H1 (cell line): ENCODE measurements around the gene NXPH4. TPM values are rescaled to one million over a fixed set of nuclear protein-coding genes. Genes with fewer than 3 reads are reported as not detected.

ENCODE experiments used
- CTCF ChIA-PET: fragments of 300-600 bp; sonication (Branson Sonifier 250); formaldehyde crosslinking; loops from one replicate; lab custom pipeline; 2021; ENCODE audit not compliant: partially characterized antibody; lab: Charles Lee
- POLR2A ChIA-PET: fragments of 300-600 bp; sonication (Branson Sonifier 250); formaldehyde crosslinking; loops from one replicate; lab custom pipeline; 2021; ENCODE audit warnings: inconsistent platforms; ENCODE audit not compliant: partially characterized antibody; lab: Charles Lee
- DNase-seq, 2 experiments: peaks; one replicate each; pipeline versions ENCODE4 v3.0.0 to v3.0.0-alpha.2; 2010 to 2022; ENCODE audit warnings: low spot score in 2 of 2, low read depth in 1 of 2, mixed read lengths in 1 of 2
- FAIRE-seq: peaks from 2 replicates; lab custom pipeline; 2011; peaks lifted over from hg19 to GRCh38; lab: Jason Lieb, UNC
- H2AFZ ChIP-seq: 2 replicates; pipeline ENCODE4 v1.8.1; 2012; ENCODE audit warnings: low read length, inconsistent platforms
- H2AK5ac ChIP-seq: 2 replicates; pipeline ENCODE4 v1.6.1; 2013; ENCODE audit warnings: low read depth, low read length
- H2BK120ac ChIP-seq: replicated peaks from 2 replicates; pipeline ENCODE3; 2013; ENCODE audit warnings: low read depth, low read length, inconsistent platforms
- H2BK12ac ChIP-seq: 2 replicates; pipeline ENCODE4 v1.6.1; 2013; ENCODE audit warnings: low read depth, low read length
- H2BK15ac ChIP-seq: 2 replicates; pipeline ENCODE4 v1.6.1; 2013; ENCODE audit warnings: low read length
- H2BK20ac ChIP-seq: 2 replicates; pipeline ENCODE4 v1.6.1; 2013; ENCODE audit warnings: low read length
- H2BK5ac ChIP-seq: 2 replicates; pipeline ENCODE4 v1.6.1; 2013; ENCODE audit warnings: low read depth, low read length
- H3K14ac ChIP-seq: 2 replicates; pipeline ENCODE4 v1.6.1; 2013; ENCODE audit warnings: inconsistent platforms; ENCODE audit not compliant: insufficient read length
- H3K18ac ChIP-seq: 2 replicates; pipeline ENCODE4 v1.6.1; 2013; ENCODE audit warnings: low read length; ENCODE audit errors: extremely low read depth
- H3K23ac ChIP-seq: 2 replicates; pipeline ENCODE4 v1.6.1; 2013; ENCODE audit warnings: inconsistent platforms; ENCODE audit not compliant: insufficient read length
- H3K23me2 ChIP-seq: 2 replicates; pipeline ENCODE4 v1.6.1; 2013; ENCODE audit warnings: low read depth, low read length
- H3K27ac ChIP-seq: 2 replicates; pipeline ENCODE4 v1.6.1; 2011; ENCODE audit warnings: low read depth, low read length, inconsistent platforms
- H3K27me3 ChIP-seq, 4 experiments: replicated peaks in 1 of 4; 1 replicate in 1 of 4; 2 replicates in 3 of 4; pipeline versions ENCODE4 v1.6.1 to v1.8.1; 2011 to 2013; ENCODE audit warnings: low read length in 3 of 4, mild to moderate bottlenecking in 3 of 4, inconsistent platforms in 2 of 4, mixed read lengths in 2 of 4, moderate library complexity in 1 of 4; ENCODE audit not compliant: control insufficient read depth in 3 of 4, insufficient read depth in 3 of 4; ENCODE audit errors: extremely low read depth in 1 of 4
- H3K36me3 ChIP-seq, 4 experiments: 2 replicates each; pipeline versions ENCODE4 v1.6.1 to v1.8.1; 2011 to 2013; ENCODE audit warnings: mild to moderate bottlenecking in 4 of 4, low read length in 3 of 4, moderate library complexity in 2 of 4, control low read depth in 1 of 4, inconsistent platforms in 1 of 4; ENCODE audit not compliant: insufficient read depth in 4 of 4, control insufficient read depth in 2 of 4
- H3K4ac ChIP-seq: replicated peaks from 2 replicates; pipeline ENCODE3; 2013; ENCODE audit warnings: low read length, low read depth, mixed read lengths, inconsistent platforms; ENCODE audit not compliant: insufficient read length
- H3K4me1 ChIP-seq, 4 experiments: replicated peaks in 1 of 4; 1 replicate in 1 of 4; 2 replicates in 3 of 4; pipeline versions ENCODE4 v1.6.1 to v1.8.1; 2011 to 2013; ENCODE audit warnings: low read length in 3 of 4, inconsistent platforms in 2 of 4, mixed read lengths in 1 of 4; ENCODE audit not compliant: insufficient read depth in 4 of 4, control insufficient read depth in 3 of 4
- H3K4me2 ChIP-seq, 2 experiments: 2 replicates each; pipeline versions ENCODE4 v1.6.1 to v1.8.1; 2011 to 2013; ENCODE audit warnings: low read depth in 2 of 2, low read length in 2 of 2, control low read depth in 1 of 2, inconsistent platforms in 1 of 2, mild to moderate bottlenecking in 1 of 2; ENCODE audit not compliant: insufficient read depth in 1 of 2
- H3K4me3 ChIP-seq, 4 experiments: fragments of 200-600, 300-600 bp in 1 of 4; sonication (generic), shearing (Covaris generic), sonication (Bioruptor Twin) in 1 of 4; 2 replicates each; pipeline versions ENCODE4 v1.5.1 to v1.8.1; 2011 to 2016; ENCODE audit warnings: low read length in 4 of 4, low read depth in 3 of 4, control low read depth in 2 of 4, inconsistent platforms in 2 of 4, mild to moderate bottlenecking in 2 of 4, mixed read lengths in 1 of 4, moderate library complexity in 1 of 4; ENCODE audit not compliant: insufficient read depth in 2 of 4; ENCODE audit errors: extremely low read depth in 1 of 4
- H3K56ac ChIP-seq: replicated peaks from 2 replicates; pipeline ENCODE3; 2013; ENCODE audit warnings: low read depth, mild to moderate bottlenecking, mixed read lengths, low read length, inconsistent platforms; ENCODE audit not compliant: insufficient read length
- H3K79me1 ChIP-seq: 2 replicates; pipeline ENCODE4 v1.6.1; 2013; ENCODE audit warnings: low read depth, low read length, control low read depth
- H3K79me2 ChIP-seq, 2 experiments: 2 replicates each; pipeline versions ENCODE4 v1.6.1 to v1.8.1; 2012 to 2013; ENCODE audit warnings: low read length in 2 of 2, mild to moderate bottlenecking in 2 of 2, inconsistent platforms in 1 of 2; ENCODE audit not compliant: insufficient read depth in 2 of 2, control insufficient read depth in 1 of 2
- H3K9ac ChIP-seq, 4 experiments: replicated peaks in 1 of 4; 1 replicate in 1 of 4; 2 replicates in 3 of 4; pipeline versions ENCODE4 v1.6.1 to v1.8.1; 2011 to 2013; ENCODE audit warnings: low read depth in 3 of 4, low read length in 3 of 4, control low read depth in 2 of 4, mild to moderate bottlenecking in 2 of 4, moderate library complexity in 2 of 4, inconsistent platforms in 1 of 4; ENCODE audit errors: extremely low read depth in 1 of 4
- H3K9me3 ChIP-seq, 2 experiments: 2 replicates each; pipeline versions ENCODE4 v1.6.1 to v1.8.1; 2012 to 2013; ENCODE audit warnings: mild to moderate bottlenecking in 2 of 2, moderate library complexity in 2 of 2, control low read depth in 1 of 2, inconsistent platforms in 1 of 2, low read depth in 1 of 2, low read length in 1 of 2, mixed read lengths in 1 of 2; ENCODE audit not compliant: insufficient read depth in 2 of 2
- H4K20me1 ChIP-seq, 2 experiments: replicated peaks in 1 of 2; 2 replicates each; pipeline versions ENCODE3 to v1.8.1; 2011 to 2013; ENCODE audit warnings: inconsistent platforms in 2 of 2, low read length in 2 of 2, mild to moderate bottlenecking in 1 of 2; ENCODE audit not compliant: insufficient read depth in 2 of 2, control insufficient read depth in 1 of 2
- H4K5ac ChIP-seq: 2 replicates; pipeline ENCODE4 v1.6.1; 2013; ENCODE audit warnings: low read length, low read depth, mixed read lengths, inconsistent platforms; ENCODE audit not compliant: insufficient read length
- H4K8ac ChIP-seq: 2 replicates; pipeline ENCODE4 v1.8.0; 2013; ENCODE audit warnings: mild to moderate bottlenecking, moderate library complexity, low read length, inconsistent platforms; ENCODE audit not compliant: insufficient read depth; ENCODE audit errors: extremely low read depth
- H4K91ac ChIP-seq: replicated peaks from 2 replicates; pipeline ENCODE3; 2013; ENCODE audit warnings: low read length, mixed read lengths, inconsistent platforms; ENCODE audit not compliant: insufficient read length
- CBX8 ChIP-seq: fragments of 300-800, 300-1000 bp; sonication (generic); IDR thresholded peaks from 2 replicates; pipeline ENCODE4 v1.7.1; 2016; ENCODE audit warnings: low read depth, low read length, borderline replicate concordance
- CREB1 ChIP-seq: IDR thresholded peaks from 2 replicates; pipeline ENCODE4 v1.6.1; 2012; ENCODE audit warnings: inconsistent platforms
- EZH2 ChIP-seq: fragments of 200-600 bp; sonication (generic); IDR thresholded peaks from 2 replicates; pipeline ENCODE4 v1.7.1; 2012; ENCODE audit warnings: low read depth, mild to moderate bottlenecking, moderate library complexity, low read length, inconsistent platforms; ENCODE audit not compliant: severe bottlenecking
- JUN ChIP-seq: IDR thresholded peaks from 2 replicates; pipeline ENCODE4 v1.6.1; 2011; ENCODE audit warnings: low read depth, mild to moderate bottlenecking, improper control_type of control experiment, low read length
- KDM4A ChIP-seq: IDR thresholded peaks from one replicate; pipeline ENCODE4 v1.7.1; 2012; ENCODE audit warnings: low read depth, mild to moderate bottlenecking, moderate library complexity, low read length, inconsistent platforms; ENCODE audit not compliant: severe bottlenecking
- MAFK ChIP-seq: IDR thresholded peaks from 2 replicates; pipeline ENCODE4 v1.6.1; 2012; ENCODE audit warnings: low read depth, mild to moderate bottlenecking, improper control_type of control experiment, low read length
- RFX5 ChIP-seq: IDR thresholded peaks from 2 replicates; pipeline ENCODE4 v1.6.1; 2011; ENCODE audit warnings: low read depth, low read length, improper control_type of control experiment, borderline replicate concordance
- SAP30 ChIP-seq: fragments of 300-600 bp; sonication (generic); IDR thresholded peaks from 2 replicates; pipeline ENCODE4 v1.7.1; 2012; ENCODE audit warnings: low read length, moderate library complexity, mild to moderate bottlenecking, inconsistent platforms; ENCODE audit not compliant: insufficient read depth, insufficient replicate concordance
- SIN3A ChIP-seq, 2 experiments: IDR thresholded peaks in 1 of 2; conservative IDR thresholded peaks in 1 of 2; 2 replicates each; pipeline ENCODE4 v1.6.1; 2011 to 2012; ENCODE audit warnings: low read length in 2 of 2, improper control_type of control experiment in 1 of 2, low read depth in 1 of 2, mild to moderate bottlenecking in 1 of 2
- SIRT6 ChIP-seq: IDR thresholded peaks from one replicate; pipeline ENCODE4 v1.7.1; 2012; ENCODE audit warnings: low read length, inconsistent platforms
- SP4 ChIP-seq: IDR thresholded peaks from 2 replicates; pipeline ENCODE4 v1.6.1; 2012; ENCODE audit warnings: low read length, inconsistent platforms
- WGBS, 2 experiments: shearing (Covaris generic) in 1 of 2; methylation state at CpG; one replicate each; pipeline versions ENCODE4 v1.1.6 to v1.1.7; 2013 to 2015; ENCODE audit warnings: low lambda C conversion rate in 2 of 2, mixed read lengths in 2 of 2, inconsistent platforms in 1 of 2, low coverage in 1 of 2, missing lambda C conversion rate in 1 of 2; ENCODE audit not compliant: insufficient replicate concordance in 2 of 2, insufficient coverage in 1 of 2, insufficient read length in 1 of 2; ENCODE audit errors: extremely low coverage in 1 of 2, missing lambda C conversion rate in 1 of 2; 5-methylcytosine and 5-hydroxymethylcytosine counted together
- polyA plus RNA-seq, 7 experiments: library from polyadenylated mRNA; depleted of rRNA in 3 of 7; stranded (reverse) in 5 of 7; unstranded in 2 of 7; fragments of >200 nt in 5 of 7; fragments of 200-250 nt in 2 of 7; gene quantifications; 1 replicate in 5 of 7; 2 replicates in 1 of 7; 4 replicates in 1 of 7; pipeline versions ENCODE4 v1.2.1 to v1.2.3, GENCODE V29; 2011 to 2013; ENCODE audit warnings: missing spikeins in 2 of 7, mixed read lengths in 2 of 7
- total RNA-seq: library from RNA; stranded (reverse); fragmentation: NEBNext Ultra II Directional; extraction: Animal tissue kit (Norgen Biotek cat#: 25700); gene quantifications from 2 replicates; pipeline ENCODE4 v1.2.1, GENCODE V29; 2021
- TF ChIP-seq, protein P1 (sequence below): IDR thresholded peaks from 2 replicates; pipeline ENCODE4 v1.6.1; 2011; ENCODE audit warnings: low read length, improper control_type of control experiment
- TF ChIP-seq, protein P2 (sequence below): IDR thresholded peaks from 2 replicates; pipeline ENCODE4 v1.6.1; 2012; ENCODE audit warnings: inconsistent platforms

Gene NXPH4
- total and polyA plus RNA-seq, 2 of the 8 experiments (the other 6 are each of a cell fraction or from before 2014, with no cell fraction given) = 0.92 to 1.7 TPM

DNA sequence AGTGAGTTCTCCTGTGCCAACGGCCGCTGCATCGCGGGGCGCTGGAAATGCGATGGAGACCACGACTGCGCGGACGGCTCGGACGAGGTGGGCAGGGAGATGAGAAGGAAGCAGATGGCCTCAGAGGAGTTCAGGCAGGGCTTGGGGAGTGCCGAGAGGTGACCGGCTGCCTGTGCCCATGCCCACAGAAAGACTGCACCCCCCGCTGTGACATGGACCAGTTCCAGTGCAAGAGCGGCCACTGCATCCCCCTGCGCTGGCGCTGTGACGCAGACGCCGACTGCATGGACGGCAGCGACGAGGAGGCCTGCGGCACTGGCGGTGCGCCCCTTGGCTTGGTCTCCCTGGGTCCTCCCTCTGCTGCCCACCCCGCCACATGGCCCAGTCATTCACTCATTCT lies 13.4 kb upstream of the NXPH4 start:
- Histone ChIP-seq H3K9me3 (no peaks in the 10 kb centered on the region), H2BK15ac (no peak overlapping the region), H3K79me1 (no peaks in the 10 kb centered on the region; the same call in 1 of the 2 replicates), H2AFZ (no peak overlapping the region), H3K56ac (no peak overlapping the region), H4K91ac (no peak overlapping the region), H3K23ac (no peak overlapping the region), H3K23me2 (no peaks in the 10 kb centered on the region), H3K14ac (no peak overlapping the region), H3K4me1 (no peaks in the 10 kb centered on the region), H3K27ac (no peak overlapping the region), H2AK5ac (no peak overlapping the region), H3K4me2 (no peak overlapping the region), H3K79me2 (no peaks in the 10 kb centered on the region), H4K20me1 (peaks cover 10 to 26% of the 10 kb centered on the region in 2 experiments), H2BK120ac (no peak overlapping the region), H3K4ac (no peak overlapping the region), H4K8ac (no peak overlapping the region), H3K27me3 (no peaks in the 10 kb centered on the region), H4K5ac (no peak overlapping the region), H3K4me3 (no peak overlapping the region), H3K18ac (no peak overlapping the region), H2BK12ac (no peak overlapping the region), H2BK5ac (no peak overlapping the region), H3K36me3 (peaks cover 42 to 91% (median 77%) of the 10 kb centered on the region in 4 experiments), H2BK20ac (no peak overlapping the region), H3K9ac (no peak overlapping the region)
- DNase-seq (no peak), FAIRE-seq (no peak)
- ChIA-PET CTCF (no interaction called here), POLR2A (interaction anchor here (2.8 to 6.5 kb wide), 3 partner anchors 11 to 28 kb away, joined by 5 to 33 read pairs (median 7); partner anchors contain the start of gene SHMT2)
- WGBS, 2 experiments = 95% methylated on average over 28 of the region's 28 CpGs; no CpG with 5 or more reads in 1 of the 2 experiments
- TF ChIP-seq MAFK (no peak), JUN (no peak), CREB1 (no peak), KDM4A (no peak), SAP30 (no peak), RFX5 (no peak), EZH2 (no peak), SIRT6 (no peak), SP4 (no peak), CBX8 (no peak), SIN3A (conservative IDR thresholded peaks at IDR 0.05 in 1 of 2, IDR thresholded peaks at IDR 0.05 in 1 of 2; ENCODE audit: low read depth in 1 of 2, low read length in 2 of 2) (no peak)
- TF ChIP-seq, protein P1, sequence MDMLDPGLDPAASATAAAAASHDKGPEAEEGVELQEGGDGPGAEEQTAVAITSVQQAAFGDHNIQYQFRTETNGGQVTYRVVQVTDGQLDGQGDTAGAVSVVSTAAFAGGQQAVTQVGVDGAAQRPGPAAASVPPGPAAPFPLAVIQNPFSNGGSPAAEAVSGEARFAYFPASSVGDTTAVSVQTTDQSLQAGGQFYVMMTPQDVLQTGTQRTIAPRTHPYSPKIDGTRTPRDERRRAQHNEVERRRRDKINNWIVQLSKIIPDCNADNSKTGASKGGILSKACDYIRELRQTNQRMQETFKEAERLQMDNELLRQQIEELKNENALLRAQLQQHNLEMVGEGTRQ = no peak
- TF ChIP-seq, protein P2, sequence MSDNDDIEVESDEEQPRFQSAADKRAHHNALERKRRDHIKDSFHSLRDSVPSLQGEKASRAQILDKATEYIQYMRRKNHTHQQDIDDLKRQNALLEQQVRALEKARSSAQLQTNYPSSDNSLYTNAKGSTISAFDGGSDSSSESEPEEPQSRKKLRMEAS = no peak
